HEK293T (cell line): ENCODE results near the gene STON2.

Experiments
- CTCF ChIA-PET: fragments of 350-600 bp; formaldehyde crosslinking; extraction: SDS; loops from one replicate; lab custom pipeline; 2021; ENCODE audit warnings: antibody characterized with exemption, inconsistent platforms; lab: Yijun Ruan, JAX
- POLR2A ChIA-PET: fragments of 350-600 bp; formaldehyde crosslinking; extraction: SDS; loops from one replicate; lab custom pipeline; 2020; ENCODE audit warnings: antibody characterized with exemption, inconsistent platforms; lab: Yijun Ruan, JAX
- DNase-seq: peaks from one replicate; pipeline ENCODE4 v3.0.0; 2012; ENCODE audit warnings: mixed read lengths; ENCODE audit errors: extremely low spot score
- ARNT ChIP-seq: fragments of 450-650 bp; IDR thresholded peaks from 2 replicates; pipeline ENCODE4 v1.6.1; 2017; ENCODE audit warnings: mild to moderate bottlenecking
- BHLHE40 ChIP-seq: fragments of 450-650 bp; IDR thresholded peaks from 2 replicates; pipeline ENCODE4 v1.6.1; 2016; ENCODE audit warnings: mild to moderate bottlenecking, moderate library complexity, borderline replicate concordance
- CTBP1 ChIP-seq: fragments of 450-650 bp; IDR thresholded peaks from 2 replicates; pipeline ENCODE4 v1.6.1; 2016; ENCODE audit warnings: borderline replicate concordance
- ELF4 ChIP-seq: fragments of 450-650 bp; IDR thresholded peaks from 2 replicates; pipeline ENCODE4 v1.6.1; 2017; ENCODE audit warnings: antibody characterized with exemption
- FOXA1 ChIP-seq: fragments of 450-650 bp; IDR thresholded peaks from 2 replicates; pipeline ENCODE4 v1.6.1; 2016; ENCODE audit warnings: mild to moderate bottlenecking
- FOXK2 ChIP-seq: fragments of 450-650 bp; IDR thresholded peaks from 2 replicates; pipeline ENCODE4 v1.6.1; 2016; ENCODE audit warnings: mild to moderate bottlenecking
- FOXM1 ChIP-seq: fragments of 450-650 bp; IDR thresholded peaks from 2 replicates; pipeline ENCODE4 v1.6.1; 2017; ENCODE audit warnings: mild to moderate bottlenecking, borderline replicate concordance
- HDGF ChIP-seq: fragments of 450-650 bp; IDR thresholded peaks from 2 replicates; pipeline ENCODE4 v1.6.1; 2017; ENCODE audit warnings: antibody characterized with exemption, borderline replicate concordance
- L3MBTL2 ChIP-seq: fragments of 450-650 bp; conservative IDR thresholded peaks from 2 replicates; pipeline ENCODE4 v1.6.1; 2016; ENCODE audit warnings: mild to moderate bottlenecking
- LEF1 ChIP-seq: fragments of 450-650 bp; IDR thresholded peaks from 2 replicates; pipeline ENCODE4 v1.6.1; 2017; ENCODE audit warnings: mild to moderate bottlenecking, borderline replicate concordance
- NFRKB ChIP-seq: fragments of 450-650 bp; IDR thresholded peaks from 2 replicates; pipeline ENCODE4 v1.6.1; 2016; ENCODE audit warnings: mild to moderate bottlenecking, moderate library complexity
- PKNOX1 ChIP-seq: fragments of 450-650 bp; IDR thresholded peaks from 2 replicates; pipeline ENCODE4 v1.6.1; 2016
- SP1 ChIP-seq: fragments of 450-650 bp; IDR thresholded peaks from 2 replicates; pipeline ENCODE4 v1.6.1; 2017
- SUZ12 ChIP-seq: fragments of 450-650 bp; IDR thresholded peaks from 2 replicates; pipeline ENCODE4 v1.6.1; 2016; ENCODE audit warnings: mild to moderate bottlenecking
- TARDBP ChIP-seq: fragments of 450-650 bp; IDR thresholded peaks from 2 replicates; pipeline ENCODE4 v1.6.1; 2016
- ZNF384 ChIP-seq: fragments of 450-650 bp; IDR thresholded peaks from 2 replicates; pipeline ENCODE4 v1.6.1; 2016

The STON2 gene

DNA sequence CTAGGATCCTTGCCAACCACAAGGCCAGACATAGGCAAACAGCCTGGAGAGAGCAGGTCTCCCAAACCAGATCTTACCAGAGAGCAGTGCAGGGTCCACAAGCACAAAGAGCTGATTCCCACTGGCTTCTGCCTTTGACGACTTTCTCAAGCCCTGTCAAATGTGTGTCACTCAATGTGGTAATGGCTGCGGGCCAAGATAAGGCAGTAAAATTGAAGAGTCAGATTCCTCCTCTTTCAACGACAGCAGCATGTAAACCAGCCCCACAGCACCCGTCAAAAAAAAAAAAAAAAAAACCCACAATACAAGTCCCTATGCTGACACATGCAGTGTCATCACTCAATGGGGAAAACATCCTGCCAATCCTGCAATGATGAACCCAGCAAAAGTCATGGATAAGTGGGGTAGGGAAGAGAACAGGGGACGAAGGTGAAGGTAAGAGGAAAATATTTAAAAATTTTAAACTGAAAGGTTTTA, at the start of gene STON2:
TSS of gene STON2 (minus strand) at position 123 of the 477 bp plus-strand sequence. CDS start 1,942 bp downstream, outside the sequence.
- TF ChIP-seq PKNOX1 (peak; percentile 91), TARDBP (no peak), ZNF384 (peak; percentile 92)
- ChIA-PET CTCF (no interaction called here), POLR2A (no interaction called here)
- DNase-seq: peak; percentile 35

DNA sequence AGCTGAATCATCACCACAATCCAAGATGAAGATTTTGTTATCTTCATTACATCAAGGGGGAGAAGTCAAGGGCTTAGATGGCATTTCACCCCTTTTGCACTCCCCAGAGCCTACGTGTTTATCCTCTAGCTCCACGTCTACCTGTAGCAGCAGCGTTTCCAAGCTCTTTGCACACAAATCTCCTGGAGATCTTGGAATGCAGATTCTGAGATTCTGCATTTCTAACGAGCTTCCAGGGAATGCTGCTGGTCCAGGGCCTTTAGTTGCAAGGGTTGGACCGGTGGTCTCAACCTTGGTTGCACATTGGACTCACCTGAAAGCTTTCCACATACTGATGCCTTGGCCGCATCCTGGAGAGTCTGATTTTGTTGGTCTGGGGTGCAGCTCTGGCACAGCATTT, 49.5 kb upstream of the STON2 start:
- TF ChIP-seq FOXA1 (no peak), BHLHE40 (no peak), ELF4 (no peak), HDGF (no peak)
- DNase-seq: no peak
- CTCF ChIA-PET: interaction anchor here (0.9 to 1.6 kb wide), 3 partner anchors 180 to 198 kb away, joined by 3 to 10 read pairs (median 3); no protein-coding TSS in a partner anchor
- POLR2A ChIA-PET: interaction anchor here (1.8 to 2.4 kb wide), 2 partner anchors 13 to 228 kb away, joined by 6 to 12 read pairs; partner anchors contain the start of gene GTF2A1

GRCh38 chr14:81449114-81449513, 49.0 kb upstream of the STON2 start:
- ChIA-PET POLR2A (interaction anchor here (1.8 to 2.4 kb wide), 2 partner anchors 13 to 227 kb away, joined by 6 to 12 read pairs; partner anchors contain the start of gene GTF2A1), CTCF (interaction anchor here (0.7 to 1.6 kb wide), 4 partner anchors 180 to 507 kb away, joined by 3 to 10 read pairs (median 3); no protein-coding TSS in a partner anchor)
- no peak for DNase-seq
- TF ChIP-seq ZNF384 (no peak), SP1 (no peak), PKNOX1 (no peak), LEF1 (no peak), BHLHE40 (no peak), NFRKB (no peak), HDGF (no peak), TARDBP (no peak), FOXM1 (no peak), FOXK2 (no peak), L3MBTL2 (no peak), ELF4 (no peak), CTBP1 (no peak), SUZ12 (no peak), ARNT (no peak)

GRCh38 chr14:81447021-81447764, 47.1 kb upstream of the STON2 start:
- no peak for DNase-seq
- CTCF ChIA-PET: interaction anchor here (0.6 kb wide), 1 partner anchor 17 kb away, joined by 3 read pairs; no protein-coding TSS in a partner anchor
- TF ChIP-seq SP1 (no peak), TARDBP (no peak), HDGF (no peak), PKNOX1 (no peak), ZNF384 (no peak), FOXM1 (no peak), FOXA1 (no peak), NFRKB (no peak), CTBP1 (no peak), ARNT (no peak), FOXK2 (no peak), LEF1 (no peak), SUZ12 (no peak), BHLHE40 (no peak)
- POLR2A ChIA-PET: interaction anchor here (1.2 to 2.1 kb wide), 2 partner anchors 11 to 226 kb away, joined by 3 to 10 read pairs; partner anchors contain the start of gene GTF2A1

DNA sequence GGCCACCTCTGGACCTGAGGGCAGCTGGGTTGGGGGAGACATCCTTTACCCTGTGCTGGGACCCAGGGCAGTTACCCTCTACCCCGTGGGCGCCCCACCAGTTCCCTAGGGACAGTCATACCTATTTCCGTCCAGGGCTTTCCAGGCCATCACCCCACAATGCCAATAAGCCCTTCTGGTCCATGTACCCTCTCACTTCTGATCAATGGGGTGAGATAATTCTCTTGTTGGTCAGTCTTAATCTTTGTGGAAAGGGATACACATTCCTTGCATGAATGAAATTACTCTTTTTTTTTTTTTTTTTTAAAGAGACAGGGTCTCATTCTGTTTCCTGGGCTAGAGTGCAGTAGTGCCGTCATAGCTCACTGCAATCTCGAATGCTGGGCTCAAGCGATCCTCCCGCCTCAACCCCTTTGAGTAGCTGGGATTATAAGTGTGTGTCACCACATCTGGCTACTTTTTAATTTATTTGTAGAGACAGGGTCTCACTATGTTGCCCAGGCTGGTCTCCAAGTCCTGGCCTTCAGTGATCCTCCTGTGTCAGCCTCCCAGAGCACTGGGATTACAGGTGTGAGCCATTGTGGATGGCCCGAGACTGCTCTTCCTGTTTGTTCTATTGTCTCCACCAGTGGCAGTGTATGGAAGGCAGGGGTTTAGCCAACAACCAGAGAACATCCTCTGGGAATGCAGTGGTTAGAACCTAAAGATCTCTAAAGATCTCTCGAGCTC, 46.3 kb upstream of the STON2 start:
- POLR2A ChIA-PET: interaction anchor here (1.2 to 2.1 kb wide), 2 partner anchors 10 to 225 kb away, joined by 3 to 10 read pairs; partner anchors contain the start of gene GTF2A1
- no peak for DNase-seq
- TF ChIP-seq FOXA1 (no peak), ZNF384 (peak; percentile 52; the same call in 1 of the 2 replicates)
- CTCF ChIA-PET: no interaction called here

- DNase-seq: no peak
- TF ChIP-seq SUZ12: no peak
- no peak for TF ChIP-seq FOXK2
- no peak for TF ChIP-seq PKNOX1
- no peak for TF ChIP-seq CTBP1
- no peak for TF ChIP-seq L3MBTL2
- no peak for TF ChIP-seq ELF4
- TF ChIP-seq NFRKB: no peak
- no peak for TF ChIP-seq TARDBP
- TF ChIP-seq FOXM1: no peak
- no peak for TF ChIP-seq ARNT
- no peak for TF ChIP-seq ZNF384
- no peak for TF ChIP-seq HDGF
- TF ChIP-seq LEF1: no peak
- no peak for TF ChIP-seq FOXA1
- TF ChIP-seq SP1: no peak
- no peak for TF ChIP-seq BHLHE40
- CTCF ChIA-PET: no interaction called here
- POLR2A ChIA-PET: no interaction called here
These were observed 41.6 kb upstream of the STON2 start for GRCh38 chr14:81441626-81442134.
